GM21423 (cell line): ENCODE data around the gene MYO5B.

Source experiments
- ATAC-seq: cut with Tn5 transposase; IDR thresholded peaks from one replicate; pipeline ENCODE4 v1.9.1; 2021; ENCODE audit warnings: mild to moderate bottlenecking, moderate library complexity; ENCODE audit not compliant: unreplicated experiment

The MYO5B gene

DNA sequence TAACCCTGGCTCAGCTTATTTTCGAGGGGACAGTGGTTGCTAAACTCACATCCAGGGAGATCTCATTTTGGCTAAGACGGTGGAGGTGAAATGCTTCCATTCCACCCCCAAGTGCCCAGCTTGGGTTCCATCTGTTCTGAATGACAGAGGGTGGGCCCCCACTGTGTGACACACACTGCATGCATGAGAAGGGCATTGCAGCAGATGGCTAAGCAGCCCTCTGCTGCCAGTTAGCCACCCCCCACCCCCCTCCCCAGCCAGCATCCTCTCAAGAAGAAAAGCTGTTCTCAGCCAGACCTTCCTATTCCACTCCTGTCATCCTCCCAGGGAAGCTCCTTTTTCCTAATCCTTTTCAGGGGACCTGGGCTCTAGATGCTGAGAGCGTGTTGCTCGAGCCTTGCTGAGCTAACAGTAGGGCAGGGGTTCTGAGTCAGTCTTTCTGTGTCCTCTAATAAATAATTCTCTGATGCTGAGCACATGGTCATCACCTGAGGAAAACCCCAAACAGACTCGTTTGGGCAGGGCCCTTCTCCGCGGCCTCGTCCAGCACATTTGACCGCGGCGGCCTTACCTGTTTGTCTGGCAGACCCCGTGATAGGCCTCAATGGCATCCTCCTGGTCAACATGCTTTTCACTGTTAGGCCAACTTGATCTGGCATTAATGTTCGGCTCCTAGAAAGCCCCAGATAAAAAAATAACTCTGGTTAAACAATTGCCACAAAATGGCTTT is 332.1 kb downstream of the MYO5B start:
- ATAC-seq, result no peak

DNA sequence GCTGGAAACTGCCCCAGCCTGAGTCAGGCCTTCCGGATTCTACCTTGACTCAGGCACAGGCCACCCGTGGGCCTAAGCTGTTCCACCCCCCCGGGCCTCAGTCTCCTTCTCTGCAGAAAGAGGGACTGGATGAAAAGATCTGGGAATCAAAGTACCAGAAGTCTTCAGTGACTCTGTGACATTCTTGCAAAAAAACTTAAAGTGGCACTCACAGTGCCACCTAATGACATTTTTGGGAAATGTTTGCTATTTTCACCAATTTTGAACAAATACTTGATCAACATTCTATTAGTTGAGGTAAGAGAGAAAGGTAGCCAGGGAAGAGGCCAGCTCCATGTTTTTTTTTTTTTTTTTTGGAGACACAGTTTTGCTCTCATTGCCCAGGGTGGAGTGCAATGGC is 333.3 kb downstream of the MYO5B start:
- ATAC-seq, result no peak

GRCh38 chr18:49859725-49860124 is 335.2 kb downstream of the MYO5B start:
- no peak for ATAC-seq

- no peak for ATAC-seq
Observed at GRCh38 chr18:49859021-49859359, 336.0 kb downstream of the MYO5B start.

GRCh38 chr18:49858309-49859020 is 336.5 kb downstream of the MYO5B start:
- ATAC-seq, result no peak

DNA sequence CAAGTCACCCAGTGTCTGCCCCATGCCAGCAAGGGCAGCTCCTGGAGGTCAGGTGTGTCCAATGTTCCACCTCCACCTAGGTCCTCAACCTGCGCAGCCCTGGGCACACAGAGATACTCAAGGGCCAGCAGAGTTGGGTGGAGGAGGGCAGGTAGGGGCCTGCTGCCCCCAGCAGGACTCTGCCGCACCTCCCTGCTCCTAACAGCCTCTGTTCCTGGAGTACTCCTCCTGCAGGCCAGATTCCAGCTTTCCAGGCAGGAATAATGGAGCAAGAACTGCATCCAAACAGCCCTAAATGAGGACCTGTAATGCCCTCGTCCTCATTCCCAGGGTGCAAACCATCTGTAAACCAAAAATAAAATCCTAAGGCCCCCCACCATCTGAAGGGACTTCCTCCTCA is 337.2 kb downstream of the MYO5B start:
- no peak for ATAC-seq

GRCh38 chr18:49856496-49856895 is 338.5 kb downstream of the MYO5B start:
- ATAC-seq, result no peak

DNA sequence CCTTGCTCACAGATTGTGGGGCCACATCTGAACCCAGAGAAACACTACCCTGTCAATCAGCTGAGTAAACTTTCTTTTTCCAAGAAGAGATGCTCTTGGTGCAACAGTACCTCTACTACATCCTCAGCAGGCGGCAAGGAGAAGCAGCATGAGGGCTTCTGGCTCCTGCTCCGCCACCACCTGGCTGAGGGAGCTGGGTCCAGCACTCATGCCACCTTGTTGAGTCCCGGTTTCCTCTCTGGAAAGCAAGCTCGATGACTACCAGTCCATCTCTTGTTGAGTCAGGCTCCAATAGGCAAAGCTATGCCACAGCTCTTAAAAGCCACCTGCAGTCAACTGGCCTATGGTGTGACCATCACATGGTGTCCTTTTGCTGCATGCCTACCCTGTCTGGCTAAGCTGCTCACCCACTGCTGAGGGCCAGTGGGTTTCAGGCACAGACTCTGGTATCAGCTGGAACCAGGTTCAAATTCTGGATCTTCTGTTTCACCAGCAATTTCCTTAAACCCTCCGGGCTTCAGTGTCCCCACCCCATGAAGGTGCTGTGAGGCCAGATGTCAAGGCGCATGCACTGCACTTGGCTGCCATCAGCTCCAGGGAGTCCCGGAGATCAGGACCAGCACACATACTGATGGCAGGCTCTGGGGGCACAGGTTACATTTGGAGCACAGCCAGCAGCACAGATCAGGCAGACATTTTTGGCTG is 339.1 kb downstream of the MYO5B start:
- ATAC-seq, result no peak

- no peak for ATAC-seq
Observed at GRCh38 chr18:49854681-49855080, 340.3 kb downstream of the MYO5B start.

- ATAC-seq, result no peak
Observed at GRCh38 chr18:49853436-49853835, 341.5 kb downstream of the MYO5B start.

GRCh38 chr18:49853011-49853410 is 341.9 kb downstream of the MYO5B start:
- no peak for ATAC-seq

DNA sequence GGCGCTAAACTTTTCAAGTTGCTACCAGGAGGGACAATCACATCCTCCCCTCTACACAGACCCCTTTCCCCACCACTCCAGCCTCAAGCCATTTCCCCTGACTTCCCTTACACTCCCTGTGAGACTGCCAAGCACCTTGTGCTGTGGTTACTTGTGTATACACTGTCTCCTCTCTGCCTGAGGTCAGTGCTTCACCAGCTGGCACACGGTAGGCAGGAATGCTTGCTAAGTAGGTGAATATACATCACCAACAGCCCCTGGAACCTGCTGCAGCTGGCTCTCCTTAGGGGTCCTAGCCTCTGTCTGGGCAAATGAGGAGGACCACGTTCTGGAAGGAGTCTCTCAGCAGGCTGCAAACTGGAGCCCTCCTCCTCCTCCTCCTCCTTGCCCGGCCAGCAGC is 343.3 kb downstream of the MYO5B start:
- no peak for ATAC-seq

GRCh38 chr18:49850636-49851035 is 344.3 kb downstream of the MYO5B start:
- no peak for ATAC-seq

DNA sequence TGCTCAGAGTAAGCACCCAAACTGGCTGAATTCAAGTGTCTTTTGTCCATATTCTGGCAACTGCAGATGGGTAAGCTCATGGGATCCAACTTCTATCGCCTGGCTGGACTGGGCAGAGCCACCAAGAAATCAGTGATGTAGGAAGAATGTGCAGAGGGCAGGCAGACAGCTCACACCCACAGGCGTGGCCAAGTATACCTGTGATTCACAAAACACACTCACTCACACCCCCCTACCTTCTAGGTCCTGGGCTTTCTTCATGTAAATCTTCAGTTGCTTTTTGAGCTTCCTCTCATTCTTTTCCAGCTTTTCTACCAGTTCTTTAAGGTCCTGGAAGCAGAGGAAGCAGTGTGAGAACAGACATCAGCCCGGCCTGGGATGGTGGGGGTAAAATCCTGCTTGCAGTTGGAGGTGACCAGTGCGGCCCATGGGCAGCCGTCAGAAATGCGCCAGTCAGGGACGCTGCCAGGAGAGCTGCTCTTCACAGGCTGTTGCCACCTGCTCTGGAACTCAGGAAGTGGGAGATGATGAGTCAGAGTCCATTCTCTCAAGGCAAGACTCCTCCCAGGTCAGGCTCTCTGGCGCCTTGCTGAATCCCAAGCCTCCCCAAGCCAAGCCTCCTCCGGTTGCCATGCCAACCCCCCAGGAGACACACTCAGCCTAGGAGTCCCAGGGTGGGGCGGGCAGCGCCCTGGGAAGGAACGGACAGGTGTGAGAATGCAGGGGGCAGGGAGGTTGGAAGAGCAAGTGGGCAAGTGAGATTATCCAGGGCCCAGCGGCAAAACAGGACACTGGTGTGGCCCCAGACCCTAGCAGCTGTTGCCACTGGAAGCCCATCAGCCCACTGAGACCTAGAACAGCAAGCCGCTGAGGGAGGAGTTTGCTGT is 345.4 kb downstream of the MYO5B start:
- no peak for ATAC-seq

- no peak for ATAC-seq
Observed at GRCh38 chr18:49848115-49848514, 346.8 kb downstream of the MYO5B start.

- no peak for ATAC-seq
Observed at GRCh38 chr18:49847524-49847923, 347.4 kb downstream of the MYO5B start.

- ATAC-seq, result no peak
Observed at GRCh38 chr18:49846718-49847470, 348.1 kb downstream of the MYO5B start.

GRCh38 chr18:49846361-49846662 is 348.6 kb downstream of the MYO5B start:
- ATAC-seq, result no peak

DNA sequence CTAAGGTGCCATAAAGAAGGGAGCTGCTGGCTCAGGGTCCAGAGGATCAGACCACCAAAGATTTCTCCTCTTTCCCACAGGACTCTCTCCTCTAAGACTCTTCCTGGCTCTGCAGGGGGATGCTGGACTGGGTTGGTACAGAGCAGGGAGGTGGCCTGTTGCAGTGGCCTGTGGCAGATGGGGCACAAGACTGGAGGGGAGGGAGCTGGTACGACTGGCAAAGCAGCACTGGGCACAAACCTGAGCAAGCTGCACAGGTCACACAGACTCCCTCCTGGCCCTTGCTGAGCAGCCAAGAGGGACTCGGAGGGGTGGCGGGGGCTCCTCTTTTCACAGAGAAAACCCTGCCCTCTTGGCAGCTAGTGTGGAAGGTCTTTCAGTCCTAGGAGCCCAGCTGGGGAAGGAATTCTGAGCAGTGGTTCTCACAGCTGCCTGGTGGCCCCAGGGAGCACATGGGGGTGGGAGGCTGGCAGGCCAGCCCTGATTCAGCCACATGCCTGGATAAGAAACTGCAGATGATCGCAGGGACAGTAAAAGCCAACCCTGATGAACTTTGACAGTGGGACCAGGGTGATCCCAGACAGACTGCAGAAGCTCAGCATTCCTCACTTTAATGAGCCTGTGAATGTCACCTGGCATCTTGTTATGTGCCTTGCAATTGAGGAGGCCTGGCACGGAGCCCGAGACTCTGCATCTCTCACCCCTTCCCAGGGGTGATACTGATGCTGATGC is 349.2 kb downstream of the MYO5B start:
- ATAC-seq, result no peak

GRCh38 chr18:49844903-49845302 is 350.0 kb downstream of the MYO5B start:
- no peak for ATAC-seq
